Choroid plexus epithelial cell (primary cell): Measurements from ENCODE around the gene STK10.

Experiments used
- DNase-seq: peaks from one replicate; pipeline ENCODE4 v3.0.0-alpha.2; 2010; ENCODE audit warnings: low read depth
- H3K4me3 ChIP-seq: 2 replicates; pipeline ENCODE4 v1.5.1; 2011; ENCODE audit warnings: low read depth, mild to moderate bottlenecking, control low read depth, low read length, moderate library complexity
- CTCF ChIP-seq: conservative IDR thresholded peaks from 2 replicates; pipeline ENCODE4 v1.5.1; 2011; ENCODE audit warnings: low read depth, mild to moderate bottlenecking, control low read depth, inconsistent platforms, low read length, moderate library complexity

The STK10 gene

GRCh38 chr5:172129256-172129910 lies 58.6 kb downstream of the STK10 start:
- TF ChIP-seq CTCF = no peak
- H3K4me3 ChIP-seq = no peak overlapping the region
- no peak for DNase-seq

GRCh38 chr5:172127581-172127980 lies 60.4 kb downstream of the STK10 start:
- H3K4me3 ChIP-seq = no peak overlapping the region
- DNase-seq = no peak
- no peak for TF ChIP-seq CTCF

GRCh38 chr5:172123269-172123692 lies 64.7 kb downstream of the STK10 start:
- DNase-seq = peak; percentile 83
- H3K4me3 ChIP-seq = no peak overlapping the region

GRCh38 chr5:172119921-172120688 lies 67.9 kb downstream of the STK10 start:
- no peak overlapping the region for H3K4me3 ChIP-seq
- no peak for DNase-seq
- no peak for TF ChIP-seq CTCF

More at GRCh38 chr5:172123269-172123692, 64.7 kb downstream of the STK10 start:
- TF ChIP-seq CTCF = peak; percentile 68

- DNase-seq = no peak
- TF ChIP-seq CTCF = no peak
- H3K4me3 ChIP-seq = no peak overlapping the region
Measured at GRCh38 chr5:172118891-172119290, 69.1 kb downstream of the STK10 start.

GRCh38 chr5:172117977-172118701 lies 69.9 kb downstream of the STK10 start:
- no peak for TF ChIP-seq CTCF
- no peak overlapping the region for H3K4me3 ChIP-seq
- no peak for DNase-seq
